GM23338 (cell line): ENCODE measurements around the gene POU3F2. TPM values are rescaled to one million over a fixed set of nuclear protein-coding genes. Genes with fewer than 3 reads are reported as not detected.

Source experiments
- ATAC-seq: fragments of 200-7000 bp; cut with Tn5 transposase; 3 replicates; pipeline ENCODE4 v1.9.1; 2020
- DNase-seq: peaks from one replicate; pipeline ENCODE4 v3.0.0-alpha.2; 2015; ENCODE audit warnings: low spot score
- H2AFZ ChIP-seq: fragments of 200-600 bp; sonication (generic); 2 replicates; pipeline ENCODE4 v1.8.0; 2016; ENCODE audit warnings: antibody characterized with exemption, mild to moderate bottlenecking, moderate library complexity
- H3F3A ChIP-seq: fragments of 200-600 bp; sonication (generic); replicated peaks from 2 replicates; pipeline ENCODE4 v1.8.0; 2017; ENCODE audit warnings: antibody characterized with exemption, mixed run types, low read depth
- H3K27ac ChIP-seq: fragments of 200-600 bp; sonication (generic); 2 replicates; pipeline ENCODE4 v1.6.1; 2016; ENCODE audit warnings: low read depth
- H3K27me3 ChIP-seq: fragments of 200-600 bp; sonication (generic); 2 replicates; pipeline ENCODE4 v1.8.0; 2016; ENCODE audit warnings: mild to moderate bottlenecking, mixed run types, moderate library complexity; ENCODE audit not compliant: insufficient read depth
- H3K36me3 ChIP-seq: fragments of 200-600 bp; sonication (generic); 2 replicates; pipeline ENCODE4 v1.8.0; 2016; ENCODE audit warnings: mild to moderate bottlenecking; ENCODE audit not compliant: insufficient read depth
- H3K4me1 ChIP-seq: fragments of 200-600 bp; sonication (generic); 2 replicates; pipeline ENCODE4 v1.8.0; 2016; ENCODE audit warnings: mild to moderate bottlenecking, moderate library complexity; ENCODE audit not compliant: insufficient read depth
- H3K4me2 ChIP-seq: fragments of 200-600 bp; sonication (generic); 2 replicates; pipeline ENCODE4 v1.7.1; 2017; ENCODE audit warnings: mixed run types
- H3K4me3 ChIP-seq: fragments of 200-600 bp; sonication (generic); 2 replicates; pipeline ENCODE4 v1.6.1; 2016; ENCODE audit warnings: mixed run types
- H3K79me2 ChIP-seq: fragments of 200-600 bp; sonication (generic); replicated peaks from 2 replicates; pipeline ENCODE4 v1.8.0; 2017; ENCODE audit warnings: mild to moderate bottlenecking; ENCODE audit not compliant: insufficient read depth
- H3K9me2 ChIP-seq: fragments of 200-600 bp; sonication (generic); 2 replicates; pipeline ENCODE4 v1.8.0; 2017; ENCODE audit not compliant: insufficient read depth
- H4K20me1 ChIP-seq: fragments of 200-600 bp; sonication (generic); replicated peaks from 2 replicates; pipeline ENCODE4 v1.8.0; 2017; ENCODE audit warnings: mild to moderate bottlenecking; ENCODE audit not compliant: insufficient read depth
- H3K27ac Mint-ChIP-seq: 2 replicates; pipeline ENCODE4 v1.8.0; 2020; ENCODE audit warnings: inconsistent platforms, mild to moderate bottlenecking, moderate library complexity, mixed read lengths
- H3K27me3 Mint-ChIP-seq: 3 replicates; pipeline ENCODE4 v1.8.0; 2022; ENCODE audit warnings: low read depth, mild to moderate bottlenecking, moderate library complexity, mixed read lengths, inconsistent platforms; ENCODE audit not compliant: insufficient read depth, poor library complexity
- H3K36me3 Mint-ChIP-seq: 3 replicates; pipeline ENCODE4 v1.8.0; 2021; ENCODE audit warnings: low read depth, mild to moderate bottlenecking, inconsistent platforms, moderate library complexity, mixed read lengths
- H3K4me1 Mint-ChIP-seq: 3 replicates; pipeline ENCODE4 v1.8.0; 2020; ENCODE audit warnings: mild to moderate bottlenecking, inconsistent platforms, mixed read lengths
- H3K4me3 Mint-ChIP-seq: 3 replicates; pipeline ENCODE4 v1.8.0; 2021; ENCODE audit warnings: moderate library complexity, mild to moderate bottlenecking, inconsistent platforms, mixed read lengths
- H3K9me3 Mint-ChIP-seq: 3 replicates; pipeline ENCODE4 v1.8.0; 2020; ENCODE audit warnings: moderate library complexity, mild to moderate bottlenecking, inconsistent platforms, mixed read lengths
- CREB1 ChIP-seq: fragments of 250-450 bp; sonication (Bioruptor Pico); IDR thresholded peaks from 2 replicates; pipeline ENCODE4 v1.5.0; 2020; ENCODE audit warnings: low read depth, mild to moderate bottlenecking, moderate library complexity
- EZH2 ChIP-seq: fragments of 200-600 bp; sonication (generic); IDR thresholded peaks from one replicate; pipeline ENCODE4 v1.8.0; 2017; ENCODE audit warnings: antibody characterized with exemption, mild to moderate bottlenecking, low read depth; ENCODE audit not compliant: unreplicated experiment
- EZH2phosphoT487 ChIP-seq: fragments of 200-600 bp; sonication (generic); IDR thresholded peaks from one replicate; pipeline ENCODE4 v1.8.1; 2018; ENCODE audit warnings: antibody characterized with exemption; ENCODE audit not compliant: unreplicated experiment
- JUNB ChIP-seq: IDR thresholded peaks from one replicate; pipeline ENCODE4 v1.6.1; 2016; ENCODE audit warnings: antibody characterized with exemption; ENCODE audit not compliant: unreplicated experiment
- NANOG ChIP-seq: IDR thresholded peaks from 2 replicates; pipeline ENCODE4 v1.6.1; 2016; ENCODE audit warnings: antibody characterized with exemption, borderline replicate concordance
- POLR2AphosphoS5 ChIP-seq: IDR thresholded peaks from 2 replicates; pipeline ENCODE4 v1.6.1; 2016; ENCODE audit warnings: antibody characterized with exemption, low read depth
- STAT1 ChIP-seq: IDR thresholded peaks from one replicate; pipeline ENCODE4 v1.6.1; 2016; ENCODE audit warnings: antibody characterized with exemption; ENCODE audit not compliant: unreplicated experiment
- ZNF114 ChIP-seq: fragments of 250-450 bp; sonication (Bioruptor Pico); IDR thresholded peaks from 2 replicates; pipeline ENCODE4 v1.5.0; 2020; ENCODE audit warnings: mild to moderate bottlenecking, moderate library complexity
- polyA plus RNA-seq: library from polyadenylated mRNA; unstranded; fragments of >200 nt; fragmentation: Nextera tagmentation; extraction: Ambion mirVana; gene quantifications from 2 replicates; pipeline ENCODE4 v1.2.1, GENCODE V29; 2016
- total RNA-seq: library from RNA; depleted of rRNA; stranded (reverse); fragments of >200 nt; shearing (Covaris generic); gene quantifications from 2 replicates; pipeline ENCODE4 v1.2.3, GENCODE V29; 2014
- TF ChIP-seq, protein P1 (sequence below): IDR thresholded peaks from one replicate; pipeline ENCODE4 v1.6.1; 2018; ENCODE audit warnings: antibody characterized with exemption; ENCODE audit not compliant: unreplicated experiment
- TF ChIP-seq, protein P2 (sequence below), 2 experiments: fragments of 200-600 bp in 1 of 2; sonication (generic) in 1 of 2; conservative IDR thresholded peaks; 2 replicates each; pipeline versions ENCODE4 v1.5.1 to v1.6.1; 2016 to 2017; ENCODE audit warnings: antibody characterized with exemption in 2 of 2, low read depth in 2 of 2, mild to moderate bottlenecking in 2 of 2, moderate library complexity in 1 of 2
- TF ChIP-seq, protein P3 (sequence below): IDR thresholded peaks from 2 replicates; pipeline ENCODE4 v1.6.1; 2016; ENCODE audit warnings: antibody characterized with exemption

POU3F2 gene
- total and polyA plus RNA-seq, 2 experiments from 2014 or later: 0.26 to 0.76 TPM

DNA sequence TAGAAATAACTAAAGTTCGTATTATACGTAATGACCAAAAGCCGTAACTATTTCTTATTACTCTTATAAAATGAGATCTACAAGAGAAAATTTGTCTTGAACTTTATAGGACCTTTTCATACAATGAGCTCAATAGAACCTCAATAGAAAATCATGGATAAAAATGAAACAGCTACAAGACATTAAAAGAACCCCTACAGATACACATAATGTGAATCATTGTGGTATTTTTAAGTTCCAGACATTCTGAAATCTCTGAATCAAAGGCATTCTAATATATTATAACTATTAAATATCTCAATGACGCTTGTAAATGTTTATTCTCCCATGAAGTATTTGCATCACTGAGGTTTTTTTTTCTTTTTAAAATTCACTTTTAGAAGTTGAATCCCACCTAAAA is 22.2 kb upstream of the POU3F2 start:
- Histone ChIP-seq H3K4me1 (no peaks in the 10 kb centered on the region), H3K27me3 (no peaks in the 10 kb centered on the region), H3F3A (no peaks in the 10 kb centered on the region), H2AFZ (no peak overlapping the region), H4K20me1 (no peaks in the 10 kb centered on the region), H3K4me2 (no peak overlapping the region), H3K79me2 (no peaks in the 10 kb centered on the region), H3K4me3 (no peak overlapping the region), H3K36me3 (no peaks in the 10 kb centered on the region), H3K9me2 (no peaks in the 10 kb centered on the region), H3K27ac (no peak overlapping the region)
- DNase-seq: no peak
- Mint-ChIP-seq H3K36me3 (no peaks in the 10 kb centered on the region), H3K4me1 (no peaks in the 10 kb centered on the region), H3K4me3 (no peak overlapping the region), H3K27ac (no peak overlapping the region), H3K9me3 (no peaks in the 10 kb centered on the region), H3K27me3 (no peaks in the 10 kb centered on the region)
- TF ChIP-seq, protein P1, sequence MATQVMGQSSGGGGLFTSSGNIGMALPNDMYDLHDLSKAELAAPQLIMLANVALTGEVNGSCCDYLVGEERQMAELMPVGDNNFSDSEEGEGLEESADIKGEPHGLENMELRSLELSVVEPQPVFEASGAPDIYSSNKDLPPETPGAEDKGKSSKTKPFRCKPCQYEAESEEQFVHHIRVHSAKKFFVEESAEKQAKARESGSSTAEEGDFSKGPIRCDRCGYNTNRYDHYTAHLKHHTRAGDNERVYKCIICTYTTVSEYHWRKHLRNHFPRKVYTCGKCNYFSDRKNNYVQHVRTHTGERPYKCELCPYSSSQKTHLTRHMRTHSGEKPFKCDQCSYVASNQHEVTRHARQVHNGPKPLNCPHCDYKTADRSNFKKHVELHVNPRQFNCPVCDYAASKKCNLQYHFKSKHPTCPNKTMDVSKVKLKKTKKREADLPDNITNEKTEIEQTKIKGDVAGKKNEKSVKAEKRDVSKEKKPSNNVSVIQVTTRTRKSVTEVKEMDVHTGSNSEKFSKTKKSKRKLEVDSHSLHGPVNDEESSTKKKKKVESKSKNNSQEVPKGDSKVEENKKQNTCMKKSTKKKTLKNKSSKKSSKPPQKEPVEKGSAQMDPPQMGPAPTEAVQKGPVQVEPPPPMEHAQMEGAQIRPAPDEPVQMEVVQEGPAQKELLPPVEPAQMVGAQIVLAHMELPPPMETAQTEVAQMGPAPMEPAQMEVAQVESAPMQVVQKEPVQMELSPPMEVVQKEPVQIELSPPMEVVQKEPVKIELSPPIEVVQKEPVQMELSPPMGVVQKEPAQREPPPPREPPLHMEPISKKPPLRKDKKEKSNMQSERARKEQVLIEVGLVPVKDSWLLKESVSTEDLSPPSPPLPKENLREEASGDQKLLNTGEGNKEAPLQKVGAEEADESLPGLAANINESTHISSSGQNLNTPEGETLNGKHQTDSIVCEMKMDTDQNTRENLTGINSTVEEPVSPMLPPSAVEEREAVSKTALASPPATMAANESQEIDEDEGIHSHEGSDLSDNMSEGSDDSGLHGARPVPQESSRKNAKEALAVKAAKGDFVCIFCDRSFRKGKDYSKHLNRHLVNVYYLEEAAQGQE: no peak
- TF ChIP-seq, protein P2, sequence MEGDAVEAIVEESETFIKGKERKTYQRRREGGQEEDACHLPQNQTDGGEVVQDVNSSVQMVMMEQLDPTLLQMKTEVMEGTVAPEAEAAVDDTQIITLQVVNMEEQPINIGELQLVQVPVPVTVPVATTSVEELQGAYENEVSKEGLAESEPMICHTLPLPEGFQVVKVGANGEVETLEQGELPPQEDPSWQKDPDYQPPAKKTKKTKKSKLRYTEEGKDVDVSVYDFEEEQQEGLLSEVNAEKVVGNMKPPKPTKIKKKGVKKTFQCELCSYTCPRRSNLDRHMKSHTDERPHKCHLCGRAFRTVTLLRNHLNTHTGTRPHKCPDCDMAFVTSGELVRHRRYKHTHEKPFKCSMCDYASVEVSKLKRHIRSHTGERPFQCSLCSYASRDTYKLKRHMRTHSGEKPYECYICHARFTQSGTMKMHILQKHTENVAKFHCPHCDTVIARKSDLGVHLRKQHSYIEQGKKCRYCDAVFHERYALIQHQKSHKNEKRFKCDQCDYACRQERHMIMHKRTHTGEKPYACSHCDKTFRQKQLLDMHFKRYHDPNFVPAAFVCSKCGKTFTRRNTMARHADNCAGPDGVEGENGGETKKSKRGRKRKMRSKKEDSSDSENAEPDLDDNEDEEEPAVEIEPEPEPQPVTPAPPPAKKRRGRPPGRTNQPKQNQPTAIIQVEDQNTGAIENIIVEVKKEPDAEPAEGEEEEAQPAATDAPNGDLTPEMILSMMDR (conservative IDR thresholded peaks at IDR 0.05; ENCODE audit: low read depth in 2 of 2): no peak
- no peak for ATAC-seq

DNA sequence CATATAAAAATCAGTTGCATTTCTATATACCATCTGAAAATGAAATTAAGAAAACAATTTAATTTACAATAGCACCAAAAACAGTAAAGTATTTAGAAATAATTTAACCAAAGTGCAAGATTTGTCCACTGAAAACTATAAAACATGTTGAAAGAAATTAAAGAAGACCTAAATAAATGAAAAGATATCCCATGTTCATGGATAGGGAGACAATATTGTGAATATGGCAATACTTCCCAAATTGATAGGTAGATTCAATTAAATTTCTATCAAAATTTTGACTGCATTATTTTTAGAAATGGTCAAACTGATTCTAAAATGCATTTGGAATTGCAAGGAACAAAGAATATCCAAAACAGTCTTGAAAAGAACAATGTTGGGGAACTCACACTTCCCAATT is 17.6 kb upstream of the POU3F2 start:
- Mint-ChIP-seq H3K27ac (no peak overlapping the region), H3K9me3 (no peaks in the 10 kb centered on the region), H3K36me3 (no peaks in the 10 kb centered on the region), H3K27me3 (no peaks in the 10 kb centered on the region), H3K4me1 (peaks cover 5% of the 10 kb centered on the region; the same call in 2 of the 3 replicates), H3K4me3 (no peak overlapping the region)
- ATAC-seq: no peak
- Histone ChIP-seq H4K20me1 (no peaks in the 10 kb centered on the region), H3K9me2 (no peaks in the 10 kb centered on the region; the same call in 1 of the 2 replicates), H3K36me3 (no peaks in the 10 kb centered on the region), H3F3A (no peaks in the 10 kb centered on the region), H3K4me3 (no peak overlapping the region), H3K27me3 (peaks cover 5% of the 10 kb centered on the region), H3K79me2 (no peaks in the 10 kb centered on the region), H3K27ac (no peak overlapping the region), H3K4me2 (no peak overlapping the region), H2AFZ (no peak overlapping the region), H3K4me1 (no peaks in the 10 kb centered on the region)
- TF ChIP-seq EZH2: no peak
- no peak for TF ChIP-seq CREB1 (CRISPR knock-in tag)
- no peak for TF ChIP-seq ZNF114 (CRISPR knock-in tag)
- TF ChIP-seq EZH2phosphoT487: no peak
- TF ChIP-seq, protein P1: no peak
- TF ChIP-seq POLR2AphosphoS5: no peak
- no peak for TF ChIP-seq STAT1
- no peak for TF ChIP-seq NANOG
- TF ChIP-seq JUNB: no peak
- TF ChIP-seq, protein P3, sequence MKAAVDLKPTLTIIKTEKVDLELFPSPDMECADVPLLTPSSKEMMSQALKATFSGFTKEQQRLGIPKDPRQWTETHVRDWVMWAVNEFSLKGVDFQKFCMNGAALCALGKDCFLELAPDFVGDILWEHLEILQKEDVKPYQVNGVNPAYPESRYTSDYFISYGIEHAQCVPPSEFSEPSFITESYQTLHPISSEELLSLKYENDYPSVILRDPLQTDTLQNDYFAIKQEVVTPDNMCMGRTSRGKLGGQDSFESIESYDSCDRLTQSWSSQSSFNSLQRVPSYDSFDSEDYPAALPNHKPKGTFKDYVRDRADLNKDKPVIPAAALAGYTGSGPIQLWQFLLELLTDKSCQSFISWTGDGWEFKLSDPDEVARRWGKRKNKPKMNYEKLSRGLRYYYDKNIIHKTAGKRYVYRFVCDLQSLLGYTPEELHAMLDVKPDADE: no peak
- no peak for DNase-seq
